Stomach (tissue), 9 donors: ENCODE results near the gene AGAP6. TPM values are rescaled to one million over a fixed set of nuclear protein-coding genes. Genes with fewer than 3 reads are reported as not detected.
"Not testable (repeated sequence)": the region's sequence is repeated elsewhere in the genome, so short reads cannot be mapped to it uniquely, and the experiment has no call there.

Experiments
- DNase-seq, 2 donors: peaks; one replicate each; pipeline versions ENCODE4 v3.0.0 to v3.0.0-alpha.2; 2013 to 2019
- H3K27ac ChIP-seq, 5 donors: fragments of 200-600 bp in 4 of 5; sonication (generic) in 4 of 5; one replicate each; pipeline ENCODE4 v1.5.1; 2013 to 2019; ENCODE audit warnings: mild to moderate bottlenecking in 1 of 5, moderate library complexity in 1 of 5
- H3K27me3 ChIP-seq, 3 donors: fragments of 200-600 bp; sonication (generic); one replicate each; pipeline ENCODE4 v1.5.1; 2017 to 2019; ENCODE audit warnings: mixed run types in 1 of 3
- H3K36me3 ChIP-seq, 4 donors: fragments of 200-600 bp; sonication (generic); 1 replicate in 3 of 4; 2 replicates in 1 of 4; pipeline ENCODE4 v1.5.1; 2016 to 2019
- H3K4me1 ChIP-seq, 4 donors: fragments of 200-600 bp; sonication (generic); one replicate each; pipeline ENCODE4 v1.5.1; 2016 to 2019
- H3K4me3 ChIP-seq, 4 donors: fragments of 200-600 bp; sonication (generic) in 3 of 4; one replicate each; pipeline ENCODE4 v1.5.1; 2016 to 2019; ENCODE audit warnings: mild to moderate bottlenecking in 1 of 4
- H3K9me3 ChIP-seq, 4 donors: fragments of 200-600 bp; sonication (generic); one replicate each; pipeline ENCODE4 v1.5.1; 2016 to 2019
- CTCF ChIP-seq, 7 experiments: fragments of 450-650 bp in 4 of 7; fragments of 200-600 bp in 3 of 7; sonication (generic) in 3 of 7; IDR thresholded peaks; one replicate each; pipeline ENCODE4 v1.5.1; 2016 to 2019; ENCODE audit warnings: antibody characterized with exemption in 7 of 7, control low read depth in 2 of 7, mild to moderate bottlenecking in 1 of 7
- EP300 ChIP-seq: sonication (generic); formaldehyde crosslinking; IDR thresholded peaks from one replicate; pipeline ENCODE4 v1.6.1; 2017; ENCODE audit warnings: antibody characterized with exemption
- POLR2A ChIP-seq, 4 donors: fragments of 450-650 bp; IDR thresholded peaks; one replicate each; pipeline ENCODE4 v1.6.1; 2016; ENCODE audit warnings: antibody characterized with exemption in 4 of 4, control low read depth in 2 of 4, mild to moderate bottlenecking in 1 of 4, moderate library complexity in 1 of 4
- POLR2AphosphoS5 ChIP-seq, 3 donors: sonication (generic); formaldehyde crosslinking; IDR thresholded peaks; one replicate each; pipeline ENCODE4 v1.6.1; 2016; ENCODE audit warnings: antibody characterized with exemption in 3 of 3
- WGBS, 5 donors: extraction: QIAGEN DNeasy Blood & Tissue Kit in 3 of 5; methylation state at CpG; one replicate each; pipeline versions ENCODE4 v1.1.5 to v1.1.7; 2013 to 2018; 5-methylcytosine and 5-hydroxymethylcytosine counted together
- intact Hi-C: fragments of 100-400 bp; cut with DNase I; formaldehyde crosslinking; loops from one replicate; pipeline ENCODE4 v1.15.1; 2023; ENCODE audit warnings: low total_unique reads
- polyA plus RNA-seq, 3 donors: library from polyadenylated mRNA; stranded (reverse); fragments of 200-250 nt; gene quantifications; one replicate each; pipeline ENCODE4 v1.2.3, GENCODE V29; 2013
- total RNA-seq, 5 donors: library from RNA; depleted of rRNA; stranded (reverse); fragments of >200 nt; gene quantifications; one replicate each; pipeline versions ENCODE4 v1.1.0 to v1.2.3, GENCODE V29; 2014 to 2016
- donor health status: healthy with polysubstance abuse.
- donor health status: Bipolar disorder and iron deficiency.
- donor health status: healthy.

The AGAP6 gene
- total and polyA plus RNA-seq, 8 donors = 3.1 to 80.8 (median 16.1) TPM

DNA sequence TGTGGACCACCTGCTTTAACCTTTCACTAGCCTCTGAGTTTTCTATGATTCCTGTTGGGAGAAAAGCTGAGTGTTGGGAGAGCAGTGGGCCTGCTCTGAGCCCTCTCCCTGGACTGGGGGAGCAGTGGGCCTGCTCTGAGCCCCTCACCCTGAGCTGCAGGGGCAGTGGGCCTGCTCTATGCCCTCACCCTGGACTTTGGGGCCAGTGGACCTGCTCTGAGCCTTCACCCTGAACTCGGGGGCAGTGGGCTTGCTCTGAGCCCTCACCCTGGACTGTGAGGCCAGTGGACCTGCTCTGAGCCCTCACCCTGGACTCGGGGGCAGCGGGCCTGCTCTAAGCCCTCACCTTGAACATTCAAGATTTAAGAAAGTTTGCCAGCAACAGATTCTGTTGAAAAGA lies 33.4 kb downstream of the AGAP6 start:
- Histone ChIP-seq H3K4me1 (no peaks in the 10 kb centered on the region), H3K27me3 (peaks cover 0 to 21% (median 5%) of the 10 kb centered on the region in 3 donors), H3K9me3 (no peaks in the 10 kb centered on the region), H3K27ac (no peak overlapping the region), H3K4me3 (no peak overlapping the region), H3K36me3 (no peaks in the 10 kb centered on the region)
- no peak for DNase-seq
- intact Hi-C loops = no loop called here
- TF ChIP-seq POLR2AphosphoS5 (IDR thresholded peaks at IDR 0.05) = no peak
- no peak for TF ChIP-seq CTCF (IDR thresholded peaks at IDR 0.05)
- no peak for TF ChIP-seq POLR2A (IDR thresholded peaks at IDR 0.05)
- TF ChIP-seq EP300 = no peak
- 80 to 90% (median 82%) methylated on average over 3 of the region's 3 CpGs for WGBS, 5 donors

DNA sequence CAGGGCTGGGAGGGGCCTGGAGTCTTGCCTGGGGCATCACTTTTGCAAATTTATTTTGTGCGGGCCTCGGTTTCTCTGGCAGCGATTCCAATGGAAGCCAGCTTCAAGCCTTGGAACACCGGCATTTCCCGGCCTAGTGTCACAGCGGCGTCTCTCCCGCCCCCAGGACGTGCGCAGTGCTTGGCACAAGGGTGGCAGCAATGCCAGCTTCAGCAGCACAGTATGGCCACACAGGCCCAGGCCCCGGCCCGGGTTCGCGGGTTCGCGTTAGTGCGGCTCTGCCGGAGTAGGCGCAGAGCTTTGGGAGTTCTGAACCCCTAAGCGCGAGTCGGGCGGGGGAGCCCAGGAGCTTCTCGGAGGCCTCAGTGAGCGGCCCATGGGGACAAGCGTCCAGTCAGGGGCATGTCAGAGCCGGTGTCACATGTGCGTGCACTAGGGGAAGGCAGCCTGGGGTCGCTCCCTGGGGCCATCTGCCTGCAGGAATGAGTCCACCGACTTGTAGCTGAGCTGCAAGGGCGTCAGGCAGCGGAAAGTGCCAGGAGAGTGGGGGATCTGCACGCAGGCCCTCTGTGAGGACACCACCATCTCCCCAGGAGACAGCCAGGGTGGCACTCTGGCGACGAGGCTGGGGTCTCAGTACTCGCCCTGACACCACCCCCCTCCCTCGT lies 36.6 kb downstream of the AGAP6 start:
- H3K36me3 ChIP-seq, H3K4me3 ChIP-seq, intact Hi-C loops, H3K27ac ChIP-seq, H3K4me1 ChIP-seq, DNase-seq, H3K9me3 ChIP-seq: not testable (repeated sequence)
- 17 to 36% (median 19%) methylated on average over 14 to 30 of the region's 37 CpGs for WGBS, 5 donors
- peaks cover 0 to 21% (median 5%) of the 10 kb centered on the region in 3 donors for H3K27me3 ChIP-seq

GRCh38 chr10:50025627-50026026 lies 37.4 kb downstream of the AGAP6 start:
- intact Hi-C loops = no loop called here
- 85 to 94% (median 91%) methylated on average over 6 to 14 of the region's 14 CpGs for WGBS, 5 donors
- TF ChIP-seq CTCF (IDR thresholded peaks at IDR 0.05) = no peak
- no peak for TF ChIP-seq POLR2A (IDR thresholded peaks at IDR 0.05)
- no peak for TF ChIP-seq POLR2AphosphoS5 (IDR thresholded peaks at IDR 0.05)
- no peak for TF ChIP-seq EP300
- H3K36me3 ChIP-seq = no peaks in the 10 kb centered on the region
- no peak overlapping the region for H3K4me3 ChIP-seq
- no peaks in the 10 kb centered on the region for H3K9me3 ChIP-seq
- no peaks in the 10 kb centered on the region for H3K4me1 ChIP-seq
- DNase-seq = no peak
- peaks cover 0 to 21% (median 5%) of the 10 kb centered on the region in 3 donors for H3K27me3 ChIP-seq
- no peak overlapping the region for H3K27ac ChIP-seq

- TF ChIP-seq CTCF (IDR thresholded peaks at IDR 0.05) (no peak), EP300 (no peak), POLR2AphosphoS5 (IDR thresholded peaks at IDR 0.05) (no peak), POLR2A (IDR thresholded peaks at IDR 0.05) (no peak)
- Histone ChIP-seq H3K4me1 (no peaks in the 10 kb centered on the region), H3K27ac (no peak overlapping the region), H3K9me3 (no peaks in the 10 kb centered on the region), H3K4me3 (no peak overlapping the region), H3K27me3 (peaks cover 0 to 21% (median 5%) of the 10 kb centered on the region in 3 donors), H3K36me3 (no peaks in the 10 kb centered on the region)
- intact Hi-C loops = no loop called here
- WGBS, 5 donors = 85 to 96% (median 92%) methylated on average over 9 to 13 of the region's 13 CpGs
- no peak for DNase-seq
Measured at GRCh38 chr10:50027195-50027594, 39.0 kb downstream of the AGAP6 start.

- no peaks in the 10 kb centered on the region for H3K36me3 ChIP-seq
- no peaks in the 10 kb centered on the region for H3K4me1 ChIP-seq
- no peak overlapping the region for H3K4me3 ChIP-seq
- intact Hi-C loops = no loop called here
- TF ChIP-seq POLR2AphosphoS5 (IDR thresholded peaks at IDR 0.05) (no peak), CTCF (IDR thresholded peaks at IDR 0.05) (no peak), EP300 (no peak), POLR2A (IDR thresholded peaks at IDR 0.05) (no peak)
- WGBS, 5 donors = 59 to 72% (median 63%) methylated on average over 3 of the region's 3 CpGs
- no peaks in the 10 kb centered on the region for H3K9me3 ChIP-seq
- H3K27me3 ChIP-seq = no peaks in the 10 kb centered on the region
- DNase-seq = no peak
- H3K27ac ChIP-seq = no peak overlapping the region
Measured at GRCh38 chr10:50033481-50033880, 45.3 kb downstream of the AGAP6 start.

DNA sequence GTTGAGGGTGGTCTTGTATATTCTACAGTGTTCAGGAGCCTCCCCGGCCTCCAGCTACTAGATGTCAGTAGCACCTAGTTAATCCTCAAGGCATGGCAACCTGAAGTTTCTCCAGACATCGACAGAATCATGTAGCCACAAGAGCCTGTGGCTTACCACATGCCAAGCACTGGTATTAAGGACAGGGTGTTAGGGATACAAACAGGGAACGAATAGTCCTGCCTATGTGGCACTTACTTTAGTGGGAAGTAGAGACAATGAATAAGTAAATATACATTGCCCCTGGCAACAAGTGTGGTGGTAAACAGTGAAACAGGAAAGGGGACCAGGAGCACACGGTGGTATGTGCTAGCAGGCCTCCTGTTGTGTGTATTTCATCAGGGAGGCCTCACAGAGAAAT lies 47.1 kb downstream of the AGAP6 start:
- not testable (repeated sequence) for H3K4me3 ChIP-seq
- 30 to 56% (median 38%) methylated on average over 3 to 4 of the region's 4 CpGs for WGBS, 5 donors

More for the DNA sequence above, 47.1 kb downstream of the AGAP6 start:
- H3K27ac ChIP-seq, H3K36me3 ChIP-seq, H3K27me3 ChIP-seq, intact Hi-C loops, H3K4me1 ChIP-seq, H3K9me3 ChIP-seq: not testable (repeated sequence)
- peak in 1 of 2 donors; percentile 16 for DNase-seq
